ENCODE results near the gene SLC6A6. TPM values are rescaled to one million over a fixed set of nuclear protein-coding genes. Genes with fewer than 3 reads are reported as not detected.
A peak's percentile ranks its signal among the peaks of the same experiment; 100 is the strongest.

SLC6A6 gene
- total RNA-seq, 4 donors from 2014 or later = 4.4 to 10.5 (median 7.7) TPM

DNA sequence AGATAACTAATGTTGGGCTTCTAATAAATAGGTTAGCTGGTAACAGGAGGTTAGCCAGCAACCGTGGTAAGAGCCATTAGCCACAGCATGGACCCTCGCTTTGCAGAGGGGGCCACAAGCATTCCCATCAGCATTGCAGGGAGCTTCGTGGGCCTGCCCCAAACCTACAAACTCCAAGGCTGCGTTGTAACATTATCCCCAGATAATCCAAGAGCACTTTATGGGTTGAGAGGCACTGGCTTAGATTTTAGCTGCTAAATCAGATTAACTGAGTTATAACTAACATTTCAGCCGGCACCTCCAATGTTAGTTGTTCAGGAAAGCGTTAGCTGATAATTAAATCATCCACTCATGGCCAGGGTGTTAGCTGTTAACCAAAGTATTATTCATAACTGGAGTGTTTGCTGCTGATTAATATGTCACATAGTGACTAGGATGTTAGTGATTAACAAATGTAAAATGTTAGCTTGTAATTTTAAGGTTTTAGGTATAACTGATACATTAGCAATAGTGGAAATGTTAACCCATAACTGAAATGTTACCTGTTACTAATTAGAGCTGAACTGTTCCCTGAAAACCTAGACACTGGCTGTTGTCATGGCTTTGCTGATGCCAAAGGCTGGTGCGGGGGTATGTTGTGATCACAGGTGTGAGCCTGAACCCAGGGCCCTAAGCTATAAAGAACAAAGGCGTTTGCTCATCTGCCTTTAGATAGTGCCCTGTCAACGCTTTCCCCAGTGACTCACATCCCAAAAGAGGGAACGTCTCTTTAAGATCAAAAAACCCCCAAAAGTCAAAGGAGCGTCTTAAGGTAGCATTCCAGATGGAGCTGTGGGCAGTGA lies 56.2 kb downstream of the SLC6A6 start:
- Histone ChIP-seq H3K9me3 (no peaks in the 10 kb centered on the region), H3K4me1 (peaks cover 0 to 15% (median 6%) of the 10 kb centered on the region in 4 donors), H3K36me3 (no peaks in the 10 kb centered on the region), H3K27ac (no peak overlapping the region), H3K27me3 (no peaks in the 10 kb centered on the region), H3K4me3 (no peak overlapping the region)
- TF ChIP-seq, protein P1, sequence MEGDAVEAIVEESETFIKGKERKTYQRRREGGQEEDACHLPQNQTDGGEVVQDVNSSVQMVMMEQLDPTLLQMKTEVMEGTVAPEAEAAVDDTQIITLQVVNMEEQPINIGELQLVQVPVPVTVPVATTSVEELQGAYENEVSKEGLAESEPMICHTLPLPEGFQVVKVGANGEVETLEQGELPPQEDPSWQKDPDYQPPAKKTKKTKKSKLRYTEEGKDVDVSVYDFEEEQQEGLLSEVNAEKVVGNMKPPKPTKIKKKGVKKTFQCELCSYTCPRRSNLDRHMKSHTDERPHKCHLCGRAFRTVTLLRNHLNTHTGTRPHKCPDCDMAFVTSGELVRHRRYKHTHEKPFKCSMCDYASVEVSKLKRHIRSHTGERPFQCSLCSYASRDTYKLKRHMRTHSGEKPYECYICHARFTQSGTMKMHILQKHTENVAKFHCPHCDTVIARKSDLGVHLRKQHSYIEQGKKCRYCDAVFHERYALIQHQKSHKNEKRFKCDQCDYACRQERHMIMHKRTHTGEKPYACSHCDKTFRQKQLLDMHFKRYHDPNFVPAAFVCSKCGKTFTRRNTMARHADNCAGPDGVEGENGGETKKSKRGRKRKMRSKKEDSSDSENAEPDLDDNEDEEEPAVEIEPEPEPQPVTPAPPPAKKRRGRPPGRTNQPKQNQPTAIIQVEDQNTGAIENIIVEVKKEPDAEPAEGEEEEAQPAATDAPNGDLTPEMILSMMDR (IDR thresholded peaks at IDR 0.05) = no peak
- TF ChIP-seq POLR2AphosphoS5 (IDR thresholded peaks at IDR 0.05) (no peak), POLR2A (IDR thresholded peaks at IDR 0.05) (no peak), EP300 (IDR thresholded peaks at IDR 0.05; ENCODE audit: low read depth) (no peak)
- WGBS, 2 donors (ENCODE audit: low coverage in 1 of 2) = 91% methylated on average over 11 of the region's 11 CpGs; no CpG with 5 or more reads in 1 of the 2 donors
- DNase-seq = no peak
- in situ Hi-C loops (cut with MboI; ENCODE audit: low pct_ligation_motif_present in 1 of 4, low pct_unique_long_range_greater_than_20kb in 1 of 4, low sequenced_read_pairs in 3 of 4) = loop anchor here in 1 of 4 donors (25.0 kb wide), 1 partner anchor 571 kb away; the partner anchor contains the start of gene WNT7A
- intact Hi-C loops (cut with DNase I; ENCODE audit: low total_unique reads) = loop anchor here (5.0 kb wide), 1 partner anchor 566 kb away; no protein-coding TSS in a partner anchor

DNA sequence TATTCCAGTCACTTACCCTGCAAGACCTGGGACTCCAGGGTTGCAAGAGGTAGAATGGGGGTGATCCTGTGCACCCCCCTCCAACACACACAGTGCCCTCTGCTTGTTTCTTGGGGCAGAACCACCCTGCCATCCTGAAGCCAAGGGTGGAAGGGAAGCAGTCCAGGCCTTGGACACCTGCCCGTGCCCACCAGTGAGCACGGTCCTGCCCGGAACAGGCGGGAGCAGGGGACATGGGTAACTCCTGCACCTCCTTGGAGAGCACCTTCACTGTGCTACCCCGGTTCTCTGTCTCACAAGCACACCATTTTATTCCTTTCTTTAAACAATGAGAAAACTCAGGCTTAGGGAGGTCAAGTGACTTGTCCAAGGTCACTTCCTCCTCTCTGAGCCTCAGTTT lies 57.0 kb downstream of the SLC6A6 start:
- no peaks in the 10 kb centered on the region for H3K9me3 ChIP-seq
- H3K36me3 ChIP-seq = no peaks in the 10 kb centered on the region
- WGBS, 2 donors (ENCODE audit: low coverage in 1 of 2) = 97% methylated on average over 5 of the region's 5 CpGs; no CpG with 5 or more reads in 1 of the 2 donors
- no peak overlapping the region for H3K27ac ChIP-seq
- no peaks in the 10 kb centered on the region for H3K27me3 ChIP-seq
- H3K4me1 ChIP-seq = peaks cover 0 to 8% (median 4%) of the 10 kb centered on the region in 4 donors
- TF ChIP-seq, protein P1 (IDR thresholded peaks at IDR 0.05) = no peak
- no peak for TF ChIP-seq POLR2AphosphoS5 (IDR thresholded peaks at IDR 0.05)
- no peak for TF ChIP-seq POLR2A (IDR thresholded peaks at IDR 0.05)
- no peak for TF ChIP-seq EP300 (IDR thresholded peaks at IDR 0.05; ENCODE audit: low read depth)
- in situ Hi-C loops (cut with MboI; ENCODE audit: low pct_ligation_motif_present in 1 of 4, low pct_unique_long_range_greater_than_20kb in 1 of 4, low sequenced_read_pairs in 3 of 4) (loop anchor here in 1 of 4 donors (25.0 kb wide), 1 partner anchor 572 kb away; the partner anchor contains the start of gene WNT7A), intact Hi-C loops (cut with DNase I; ENCODE audit: low total_unique reads) (loop anchor here (5.0 kb wide), 1 partner anchor 567 kb away; no protein-coding TSS in a partner anchor)
- no peak for DNase-seq
- no peak overlapping the region for H3K4me3 ChIP-seq

DNA sequence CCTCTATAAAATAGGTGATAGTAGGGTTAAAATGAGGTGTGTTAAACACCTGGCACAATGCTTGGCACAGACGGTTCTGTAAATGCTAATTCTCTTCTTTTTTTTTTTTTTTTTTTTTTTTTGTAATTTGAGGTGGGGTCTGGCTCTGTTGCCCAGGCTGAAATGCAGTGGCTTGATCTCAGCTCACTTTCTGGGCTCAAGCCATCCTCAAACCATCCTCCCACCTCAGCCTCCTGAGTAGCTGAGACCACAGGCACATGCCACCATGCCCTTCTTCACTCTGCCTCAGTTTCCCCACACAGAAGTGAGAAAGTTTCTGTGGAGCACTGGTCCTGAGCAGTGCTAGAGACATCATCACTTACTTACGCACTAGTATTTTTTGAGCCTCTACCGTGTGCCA lies 57.4 kb downstream of the SLC6A6 start:
- Histone ChIP-seq H3K36me3 (no peaks in the 10 kb centered on the region), H3K27me3 (no peaks in the 10 kb centered on the region), H3K4me3 (no peak overlapping the region), H3K9me3 (no peaks in the 10 kb centered on the region), H3K27ac (no peak overlapping the region), H3K4me1 (peaks cover 0 to 8% (median 4%) of the 10 kb centered on the region in 4 donors)
- intact Hi-C loops (cut with DNase I; ENCODE audit: low total_unique reads) (loop anchor here (5.0 kb wide), 1 partner anchor 567 kb away; no protein-coding TSS in a partner anchor), in situ Hi-C loops (cut with MboI; ENCODE audit: low pct_ligation_motif_present in 1 of 4, low pct_unique_long_range_greater_than_20kb in 1 of 4, low sequenced_read_pairs in 3 of 4) (loop anchor here (5.0 to 25.0 kb wide), 6 partner anchors 65 to 572 kb away; partner anchors contain the start of gene WNT7A (in 1 of the 4))
- DNase-seq = no peak
- 79% methylated on average over 3 of the region's 3 CpGs; no CpG with 5 or more reads in 1 of the 2 donors for WGBS, 2 donors (ENCODE audit: low coverage in 1 of 2)
- TF ChIP-seq POLR2A (IDR thresholded peaks at IDR 0.05) = no peak
- no peak for TF ChIP-seq POLR2AphosphoS5 (IDR thresholded peaks at IDR 0.05)
- TF ChIP-seq, protein P1 (IDR thresholded peaks at IDR 0.05) = no peak
- no peak for TF ChIP-seq EP300 (IDR thresholded peaks at IDR 0.05; ENCODE audit: low read depth)

DNA sequence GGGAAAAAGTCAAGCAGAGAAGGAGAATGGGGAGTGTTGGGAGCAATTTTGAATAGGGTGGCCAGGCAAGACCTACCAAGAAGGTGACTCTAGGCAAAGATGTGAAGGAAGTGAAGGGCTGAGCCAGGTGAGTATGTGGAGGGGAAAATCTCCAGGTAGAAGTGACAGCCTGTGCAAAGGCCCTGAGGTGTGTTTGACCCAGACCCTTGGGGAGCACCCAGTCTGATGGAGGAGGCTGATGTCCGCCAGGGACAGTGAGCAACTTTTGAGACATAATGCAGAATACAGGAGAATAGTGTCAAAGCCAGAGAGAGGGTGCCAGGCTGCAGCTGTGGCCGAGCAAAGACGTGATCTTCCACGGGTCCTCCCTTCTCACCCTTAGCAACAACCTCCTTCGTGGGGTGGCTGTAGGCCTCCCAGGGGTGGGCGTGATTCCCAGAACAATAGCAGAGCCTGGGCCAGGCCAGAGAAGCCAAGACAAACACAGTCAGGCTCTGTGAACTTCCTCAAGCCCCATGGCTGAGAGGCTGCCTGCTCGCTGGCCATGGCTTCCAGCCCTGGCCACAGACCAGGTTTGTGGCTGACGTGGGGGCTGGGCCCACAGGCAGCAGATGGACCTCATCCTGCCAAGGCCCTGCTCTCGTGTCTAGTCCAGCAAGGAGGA lies 58.1 kb downstream of the SLC6A6 start:
- Histone ChIP-seq H3K27me3 (no peaks in the 10 kb centered on the region), H3K27ac (peak overlapping the region in 1 of 4 donors; percentile 11), H3K36me3 (no peaks in the 10 kb centered on the region), H3K4me1 (peaks cover 0 to 8% (median 4%) of the 10 kb centered on the region in 4 donors), H3K9me3 (no peaks in the 10 kb centered on the region), H3K4me3 (no peak overlapping the region)
- intact Hi-C loops (cut with DNase I; ENCODE audit: low total_unique reads) = no loop called here
- in situ Hi-C loops (cut with MboI; ENCODE audit: low pct_ligation_motif_present in 1 of 4, low pct_unique_long_range_greater_than_20kb in 1 of 4, low sequenced_read_pairs in 3 of 4) = loop anchor here (5.0 to 25.0 kb wide), 6 partner anchors 66 to 573 kb away; partner anchors contain the start of gene WNT7A (in 1 of the 4)
- 53 to 100% methylated on average over 1 to 9 of the region's 9 CpGs for WGBS, 2 donors (ENCODE audit: low coverage in 1 of 2)
- peak; percentile 29 for DNase-seq
- TF ChIP-seq POLR2AphosphoS5 (IDR thresholded peaks at IDR 0.05) (peak; percentile 6 to 37 (median 31)), EP300 (IDR thresholded peaks at IDR 0.05; ENCODE audit: low read depth) (no peak)
